HG02884 (cell line): ENCODE data around the gene JAK2.
"Not testable (repeated sequence)": the region's sequence is repeated elsewhere in the genome, so short reads cannot be mapped to it uniquely, and the experiment has no call there.

Experiments
- ATAC-seq: cut with Tn5 transposase; IDR thresholded peaks from one replicate; pipeline ENCODE4 v1.9.1; 2021; ENCODE audit warnings: mild to moderate bottlenecking, moderate library complexity; ENCODE audit not compliant: unreplicated experiment

Gene JAK2

GRCh38 chr9:5041390-5042115 is 56.5 kb downstream of the JAK2 start:
- ATAC-seq, result no peak

GRCh38 chr9:5042661-5043178 is 57.6 kb downstream of the JAK2 start:
- no peak for ATAC-seq

- no peak for ATAC-seq
Measured at GRCh38 chr9:5043381-5043780, 58.3 kb downstream of the JAK2 start.

- ATAC-seq, result no peak
Measured at GRCh38 chr9:5044160-5044559, 59.1 kb downstream of the JAK2 start.

DNA sequence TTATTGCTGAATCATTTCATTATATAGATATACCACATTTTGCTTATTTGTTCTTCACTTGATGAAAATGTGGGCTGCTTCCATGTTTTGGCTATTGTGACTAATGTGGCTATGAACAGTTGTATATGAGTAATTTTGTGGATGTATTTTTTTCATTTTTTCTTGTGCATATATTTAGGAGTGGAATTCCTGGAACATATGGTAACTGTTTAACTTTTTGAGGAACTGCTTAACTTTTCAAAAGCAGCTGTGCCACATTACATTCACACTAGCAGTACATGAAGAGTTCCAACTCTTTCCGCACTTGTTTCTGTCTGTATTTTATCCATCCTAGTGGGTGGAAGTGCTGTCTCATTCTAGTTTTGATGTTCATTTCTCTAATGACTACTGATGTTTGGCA is 67.8 kb downstream of the JAK2 start:
- no peak for ATAC-seq

GRCh38 chr9:5062631-5063030 is 77.6 kb downstream of the JAK2 start:
- ATAC-seq, result no peak

- no peak for ATAC-seq
Measured at GRCh38 chr9:5072871-5073270, 87.8 kb downstream of the JAK2 start.

DNA sequence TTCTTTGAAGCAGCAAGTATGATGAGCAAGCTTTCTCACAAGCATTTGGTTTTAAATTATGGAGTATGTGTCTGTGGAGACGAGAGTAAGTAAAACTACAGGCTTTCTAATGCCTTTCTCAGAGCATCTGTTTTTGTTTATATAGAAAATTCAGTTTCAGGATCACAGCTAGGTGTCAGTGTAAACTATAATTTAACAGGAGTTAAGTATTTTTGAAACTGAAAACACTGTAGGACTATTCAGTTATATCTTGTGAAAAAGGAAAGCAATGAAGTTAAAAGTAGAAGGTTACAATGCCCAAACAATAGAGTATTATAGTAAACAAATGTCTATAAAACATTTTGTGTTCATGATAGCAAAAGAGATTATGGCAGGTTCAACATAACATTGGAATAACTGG is 88.6 kb downstream of the JAK2 start:
- no peak for ATAC-seq

- ATAC-seq, result no peak
Measured at GRCh38 chr9:5085993-5086392, 100.9 kb downstream of the JAK2 start.

DNA sequence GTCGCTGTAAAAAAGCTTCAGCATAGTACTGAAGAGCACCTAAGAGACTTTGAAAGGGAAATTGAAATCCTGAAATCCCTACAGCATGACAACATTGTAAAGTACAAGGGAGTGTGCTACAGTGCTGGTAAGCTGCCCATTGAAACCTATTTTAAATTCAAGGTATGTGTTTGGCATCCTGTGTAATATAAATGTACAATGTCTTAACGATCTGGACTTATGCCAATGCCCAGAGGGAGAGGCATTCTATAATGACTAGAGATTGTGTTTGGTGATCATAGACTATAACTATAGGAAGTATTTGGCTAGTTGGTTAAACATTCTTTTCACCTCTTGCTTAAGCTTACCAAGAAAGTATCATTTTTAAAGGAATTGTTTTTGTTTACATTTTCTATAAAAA is 104.7 kb downstream of the JAK2 start:
- ATAC-seq, result no peak

GRCh38 chr9:5095795-5096194 is 110.7 kb downstream of the JAK2 start:
- no peak for ATAC-seq

- no peak for ATAC-seq
Measured at GRCh38 chr9:5099466-5099865, 114.4 kb downstream of the JAK2 start.

DNA sequence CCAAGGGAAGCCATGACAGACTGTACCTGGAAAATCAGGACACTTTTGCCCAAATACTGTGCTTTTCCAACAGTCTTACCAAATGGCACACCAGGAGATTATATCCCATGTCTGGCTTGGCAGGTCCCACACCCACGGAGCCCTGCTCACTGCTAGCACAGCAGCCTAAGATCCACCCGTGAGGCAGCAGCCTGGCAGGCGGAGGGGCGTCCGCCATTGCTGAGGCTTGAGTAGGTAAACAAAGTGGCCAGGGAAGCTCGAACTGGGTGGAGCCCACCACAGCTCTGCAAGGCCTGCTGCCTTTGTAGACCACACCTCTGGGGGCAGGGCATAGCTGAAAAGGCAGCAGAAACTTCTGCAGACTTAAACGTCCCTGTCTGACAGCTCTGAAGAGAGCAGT is 116.1 kb downstream of the JAK2 start:
- ATAC-seq, result not testable (repeated sequence)

DNA sequence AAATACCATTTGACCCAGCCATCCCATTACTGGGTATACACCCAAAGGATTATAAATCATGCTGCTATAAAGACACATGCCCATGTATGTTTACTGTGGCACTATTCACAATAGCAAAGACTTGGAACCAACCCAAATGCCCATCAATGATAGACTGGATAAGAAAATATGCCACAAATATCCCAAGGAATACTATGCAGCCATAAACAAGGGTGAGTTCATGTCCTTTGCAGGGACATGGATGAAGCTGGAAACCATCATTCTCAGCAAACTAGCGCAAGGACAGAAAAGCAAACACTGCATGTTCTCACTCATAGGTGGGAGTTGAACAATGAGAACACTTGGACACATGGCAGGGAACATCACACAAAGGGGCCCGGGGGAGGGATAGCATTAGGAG is 121.4 kb downstream of the JAK2 start:
- ATAC-seq, result not testable (repeated sequence)

- no peak for ATAC-seq
Measured at GRCh38 chr9:5110867-5111681, 126.0 kb downstream of the JAK2 start.

- no peak for ATAC-seq
Measured at GRCh38 chr9:5111696-5112095, 126.6 kb downstream of the JAK2 start.

DNA sequence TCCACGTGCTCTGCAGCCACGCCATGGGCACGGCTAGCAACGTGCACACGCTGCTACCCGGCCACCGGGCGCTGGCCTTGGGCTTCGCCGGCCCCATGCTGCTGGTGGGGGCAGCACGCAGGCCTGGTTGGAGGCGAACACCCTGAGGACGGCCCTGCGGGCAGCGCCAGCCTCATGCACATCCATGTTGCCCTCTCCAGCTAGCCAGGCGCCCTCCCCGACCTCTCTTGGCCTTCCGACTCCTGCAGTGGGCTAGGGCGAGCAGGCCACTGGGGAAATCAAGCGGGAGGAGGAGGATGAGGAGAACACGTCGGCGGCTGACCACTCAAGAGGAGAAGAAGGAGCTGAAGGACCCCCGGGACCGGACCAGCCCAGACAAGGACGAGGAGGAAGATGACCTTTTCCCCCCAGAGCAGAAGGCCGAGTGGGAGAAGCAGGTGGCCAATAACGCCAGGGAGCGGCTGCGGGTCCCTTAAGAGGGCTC is 127.1 kb downstream of the JAK2 start:
- ATAC-seq, result no peak

DNA sequence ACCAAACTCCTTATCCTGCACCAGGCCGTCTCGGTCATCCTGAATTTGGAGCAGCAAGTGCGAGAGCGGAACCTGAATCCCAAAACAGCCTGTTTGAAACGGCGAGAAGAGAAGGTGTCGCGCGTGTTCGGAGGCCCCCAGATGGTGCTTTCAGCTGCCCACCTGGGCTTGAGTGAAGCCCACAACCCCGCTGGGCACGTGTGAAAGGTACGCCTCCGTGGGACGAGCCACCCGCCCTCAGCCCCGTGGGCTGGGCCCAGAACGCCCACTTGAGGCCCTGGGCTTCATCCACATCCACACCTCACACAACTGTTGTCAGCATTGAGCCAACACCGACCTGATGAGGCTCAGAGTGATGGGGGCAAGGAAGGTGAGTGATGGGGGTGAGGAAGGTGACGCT is 127.6 kb downstream of the JAK2 start:
- no peak for ATAC-seq

DNA sequence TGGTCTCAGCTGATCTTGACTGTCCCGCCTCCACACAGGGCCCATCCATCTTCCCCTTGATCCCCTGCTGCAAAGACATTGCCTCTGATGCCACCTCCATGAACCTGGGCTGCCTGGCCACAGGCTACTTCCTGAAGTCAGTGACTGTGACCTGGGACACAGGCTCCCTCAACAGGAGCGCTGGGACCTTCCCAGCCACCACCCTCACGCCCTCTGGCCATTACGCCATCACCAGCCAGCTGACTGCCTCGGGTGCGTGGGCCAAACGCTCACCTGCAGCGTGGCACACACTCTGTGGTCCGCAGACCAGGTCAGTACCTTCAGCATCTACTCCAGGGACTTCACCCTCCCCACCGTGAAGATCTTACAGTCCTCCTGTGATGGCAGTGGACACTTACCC is 128.5 kb downstream of the JAK2 start:
- ATAC-seq, result no peak

DNA sequence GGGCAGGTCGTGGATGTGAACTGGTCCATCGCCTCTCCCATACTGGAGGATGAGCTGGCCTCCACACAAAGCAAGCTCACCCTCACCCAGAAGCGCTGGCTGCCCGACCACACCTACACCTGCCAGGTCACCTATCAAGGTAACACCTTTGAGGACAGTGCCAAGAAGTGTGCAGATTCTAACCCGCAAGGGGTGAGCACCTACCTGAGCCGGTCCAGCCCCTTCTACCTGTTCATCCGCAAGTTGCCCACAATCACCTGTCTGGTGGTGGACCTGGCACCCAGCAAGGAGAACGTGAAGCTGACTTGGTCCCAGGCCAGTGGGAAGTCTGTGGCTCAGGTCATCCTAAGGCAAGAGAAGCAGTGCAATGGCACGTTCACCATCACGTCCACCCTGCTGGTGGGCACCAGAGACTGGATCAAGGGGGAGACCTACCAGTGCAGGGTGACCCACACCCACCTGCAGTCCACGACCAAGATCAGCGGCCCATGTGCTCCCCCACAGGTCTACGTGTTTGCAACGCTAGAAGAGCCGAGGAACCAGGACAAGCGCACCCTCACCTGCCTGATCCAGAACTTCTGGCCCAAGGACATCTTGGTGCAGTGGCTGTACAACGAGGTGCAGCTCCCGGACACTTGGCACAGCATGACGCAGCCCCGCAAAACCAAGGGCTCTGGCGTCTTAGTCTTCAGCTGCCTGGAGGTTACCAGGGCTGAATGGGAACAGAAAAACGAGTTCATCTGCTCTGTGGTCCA is 129.1 kb downstream of the JAK2 start:
- ATAC-seq, result no peak

GRCh38 chr9:5122116-5122515 is 137.0 kb downstream of the JAK2 start:
- ATAC-seq, result no peak
